VCaP (cell line): ENCODE data around the gene TRIO.

Experiments used
- H3K27ac ChIP-seq: fragments of 450-650 bp; 2 replicates; pipeline ENCODE4 v1.5.1; 2017
- CTCF ChIP-seq: fragments of 450-650 bp; conservative IDR thresholded peaks from 2 replicates; pipeline ENCODE4 v1.5.1; 2017; ENCODE audit warnings: mild to moderate bottlenecking, moderate library complexity

TRIO gene

GRCh38 chr5:14148890-14149671 is 5.9 kb downstream of the TRIO start:
- H3K27ac ChIP-seq = peak overlapping the region; percentile 1; the same call in 1 of the 2 replicates
- TF ChIP-seq CTCF = no peak

- TF ChIP-seq CTCF = no peak
Measured at GRCh38 chr5:14149672-14150274, 6.6 kb downstream of the TRIO start.

GRCh38 chr5:14151416-14151815 is 8.3 kb downstream of the TRIO start:
- TF ChIP-seq CTCF = no peak

More at GRCh38 chr5:14149672-14150274, 6.6 kb downstream of the TRIO start:
- H3K27ac ChIP-seq = peak overlapping the region; percentile 1; the same call in 1 of the 2 replicates

GRCh38 chr5:14153071-14153864 is 10.1 kb downstream of the TRIO start:
- peak overlapping the region; percentile 74 for H3K27ac ChIP-seq

More at GRCh38 chr5:14151416-14151815, 8.3 kb downstream of the TRIO start:
- H3K27ac ChIP-seq = no peak overlapping the region

GRCh38 chr5:14153932-14154731 is 11.0 kb downstream of the TRIO start:
- no peak for TF ChIP-seq CTCF
- peak overlapping the region; percentile 74 for H3K27ac ChIP-seq

More at GRCh38 chr5:14153071-14153864, 10.1 kb downstream of the TRIO start:
- TF ChIP-seq CTCF = no peak

GRCh38 chr5:14155075-14155474 is 11.9 kb downstream of the TRIO start:
- H3K27ac ChIP-seq = peak overlapping the region; percentile 74
- no peak for TF ChIP-seq CTCF
